Raji (cell line): ENCODE measurements around the gene EXOC6B.

Experiments
- POLR2A ChIP-seq: IDR thresholded peaks from 2 replicates; pipeline ENCODE4 v1.6.1; 2011; ENCODE audit warnings: low read depth, low read length, control low read depth; ENCODE audit not compliant: insufficient read depth

The EXOC6B gene

GRCh38 chr2:72413716-72414115, 412.1 kb downstream of the EXOC6B start:
- no peak for TF ChIP-seq POLR2A

- no peak for TF ChIP-seq POLR2A
Measured at GRCh38 chr2:72412214-72412613, 413.6 kb downstream of the EXOC6B start.

GRCh38 chr2:72399879-72400278, 426.0 kb downstream of the EXOC6B start:
- TF ChIP-seq POLR2A: no peak

GRCh38 chr2:72395096-72395495, 430.7 kb downstream of the EXOC6B start:
- TF ChIP-seq POLR2A: no peak

GRCh38 chr2:72394541-72395070, 431.2 kb downstream of the EXOC6B start:
- TF ChIP-seq POLR2A: no peak

DNA sequence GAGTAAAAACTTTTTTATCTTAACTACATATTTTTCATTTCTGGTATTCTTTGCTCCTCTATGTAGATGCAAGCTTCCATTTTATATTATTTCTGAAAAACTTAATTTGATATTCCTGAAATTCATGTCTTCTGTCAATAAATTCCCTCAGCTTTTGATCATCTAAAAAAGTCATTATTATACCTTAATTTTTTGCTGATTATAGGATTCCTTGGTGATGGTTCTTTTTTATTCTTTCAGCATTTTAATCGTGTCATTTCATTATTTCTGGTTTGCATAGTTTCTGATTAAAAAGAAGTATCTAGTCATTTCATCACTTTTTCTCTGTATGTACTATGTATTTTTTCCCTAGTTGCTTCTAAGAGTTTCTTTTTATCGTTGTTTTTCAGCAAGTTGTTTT, 436.4 kb downstream of the EXOC6B start:
- no peak for TF ChIP-seq POLR2A

DNA sequence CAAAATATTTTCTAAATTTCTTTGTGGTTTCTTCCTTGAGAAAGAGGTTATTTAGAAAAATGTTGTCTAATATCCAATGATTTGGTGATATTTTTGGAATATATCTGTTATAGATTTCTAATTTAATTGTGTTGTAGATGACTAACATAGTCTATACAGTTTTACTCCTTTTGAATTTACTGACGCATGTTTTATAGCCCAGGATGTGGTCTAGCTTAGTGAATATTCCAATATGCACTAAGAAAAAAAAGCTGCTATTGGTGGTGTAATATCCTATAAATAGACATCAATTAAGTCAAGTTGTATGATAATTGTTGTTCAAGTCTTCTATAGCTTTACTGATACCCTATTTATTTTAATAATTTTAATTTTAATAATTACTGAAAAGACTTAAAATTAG, 437.6 kb downstream of the EXOC6B start:
- TF ChIP-seq POLR2A: no peak

DNA sequence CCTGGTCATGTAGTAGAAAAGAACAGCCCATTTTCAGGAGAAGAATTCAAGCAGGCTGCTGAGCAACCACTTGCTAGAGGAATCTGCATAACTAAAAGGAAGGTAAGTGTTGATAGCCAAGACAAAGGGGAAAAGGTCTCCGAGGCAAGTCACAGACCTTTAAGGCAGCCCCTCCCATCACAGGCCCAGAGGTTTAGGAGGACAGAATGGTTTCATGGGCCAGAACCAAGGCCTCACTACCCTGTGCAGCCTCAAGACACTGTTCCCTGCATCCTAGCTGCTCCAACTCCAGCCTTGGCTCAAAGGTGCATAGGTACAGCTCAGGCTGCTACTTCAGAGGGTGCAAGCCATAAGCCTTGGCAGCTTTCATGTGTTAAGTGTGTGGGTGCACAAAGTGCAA, 439.5 kb downstream of the EXOC6B start:
- no peak for TF ChIP-seq POLR2A

GRCh38 chr2:72378753-72379348, 447.0 kb downstream of the EXOC6B start:
- TF ChIP-seq POLR2A: no peak

GRCh38 chr2:72367530-72368225, 458.2 kb downstream of the EXOC6B start:
- TF ChIP-seq POLR2A: no peak

GRCh38 chr2:72363406-72363805, 462.4 kb downstream of the EXOC6B start:
- TF ChIP-seq POLR2A: no peak

DNA sequence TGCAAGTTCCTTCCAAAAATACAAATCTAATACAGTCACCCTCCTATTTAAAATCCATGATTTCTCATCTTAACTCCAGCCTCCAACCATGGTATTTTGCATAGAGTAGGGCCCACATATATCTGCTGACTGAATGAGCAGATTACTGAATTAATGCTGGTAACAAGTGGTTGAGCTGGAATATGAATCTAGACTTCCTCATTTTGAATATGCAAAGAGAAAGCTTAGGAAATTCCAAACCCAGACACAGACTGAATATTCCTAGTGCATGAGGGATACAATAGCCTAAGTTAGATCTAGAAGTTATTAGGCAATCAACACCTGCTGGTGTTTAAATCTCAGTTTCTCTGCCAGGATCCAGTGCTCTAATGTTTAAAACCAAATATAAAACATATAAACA, 463.1 kb downstream of the EXOC6B start:
- no peak for TF ChIP-seq POLR2A

- TF ChIP-seq POLR2A: no peak
Measured at GRCh38 chr2:72361521-72361920, 464.3 kb downstream of the EXOC6B start.

DNA sequence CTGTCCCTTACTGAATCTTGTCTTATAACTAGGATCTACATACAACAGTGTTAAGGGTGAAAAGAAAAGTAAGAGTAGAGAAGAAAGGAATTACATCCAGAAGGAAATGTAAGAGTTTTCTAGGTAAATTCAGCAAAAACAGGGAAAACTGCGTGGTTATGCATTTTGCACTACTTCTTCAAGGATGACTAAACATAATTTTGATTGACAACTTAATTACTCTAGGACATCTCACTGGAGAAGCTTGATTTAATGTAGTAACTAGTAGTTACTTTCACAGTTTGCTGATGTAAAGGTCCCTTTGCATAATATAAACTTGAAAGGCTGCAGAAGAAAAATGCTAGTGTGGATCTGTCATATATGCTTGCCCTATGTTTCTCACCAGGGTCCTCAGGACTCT, 464.8 kb downstream of the EXOC6B start:
- no peak for TF ChIP-seq POLR2A

- TF ChIP-seq POLR2A: no peak
Measured at GRCh38 chr2:72350852-72351251, 475.0 kb downstream of the EXOC6B start.

DNA sequence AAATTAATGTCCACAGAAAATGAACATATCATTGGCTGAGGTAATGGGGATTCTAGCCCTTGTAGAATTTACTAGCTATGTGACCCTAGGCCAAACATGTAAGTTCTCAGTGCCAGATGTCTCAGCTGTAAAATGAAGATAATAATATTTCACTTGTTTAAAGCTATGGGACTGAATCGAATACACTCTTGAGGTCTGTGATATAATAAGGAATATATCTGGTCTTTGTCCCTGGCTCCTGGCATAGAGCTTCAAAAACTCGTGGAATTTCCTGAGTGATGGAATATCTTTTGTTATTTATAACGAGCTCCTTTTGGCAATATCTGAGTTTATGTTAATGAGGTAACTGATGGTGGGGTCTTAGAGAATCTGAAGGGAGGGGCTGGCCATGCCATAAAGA, 476.8 kb downstream of the EXOC6B start:
- no peak for TF ChIP-seq POLR2A

DNA sequence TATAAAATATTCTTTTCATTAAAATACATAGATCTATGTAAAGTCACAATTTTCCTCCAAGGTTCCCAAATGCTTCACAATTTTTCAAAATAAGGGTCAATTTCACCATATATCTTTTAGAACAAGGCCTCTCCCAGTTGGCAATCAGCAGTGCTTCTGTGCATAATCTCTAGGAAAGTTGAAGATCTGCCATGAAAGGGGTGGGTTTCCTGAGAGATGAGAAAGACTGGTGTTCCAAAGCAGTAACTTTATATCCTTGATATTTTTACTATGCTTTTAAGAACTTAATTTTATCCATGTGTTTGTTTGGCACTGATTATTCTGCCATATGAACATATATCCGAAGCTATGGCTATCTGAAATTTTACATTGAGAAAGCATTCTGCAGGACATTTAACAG, 478.8 kb downstream of the EXOC6B start:
- no peak for TF ChIP-seq POLR2A
